22Rv1 (cell line): ENCODE results near the gene ATP2B2.

Experiments
- ZFX ChIP-seq: fragments of 450-650 bp; IDR thresholded peaks from 2 replicates; pipeline ENCODE4 v1.6.1; 2017; ENCODE audit warnings: antibody characterized with exemption, borderline replicate concordance
- TF ChIP-seq, protein P1 (sequence below): fragments of 450-650 bp; IDR thresholded peaks from 2 replicates; pipeline ENCODE4 v1.5.1; 2017; ENCODE audit warnings: mild to moderate bottlenecking

DNA sequence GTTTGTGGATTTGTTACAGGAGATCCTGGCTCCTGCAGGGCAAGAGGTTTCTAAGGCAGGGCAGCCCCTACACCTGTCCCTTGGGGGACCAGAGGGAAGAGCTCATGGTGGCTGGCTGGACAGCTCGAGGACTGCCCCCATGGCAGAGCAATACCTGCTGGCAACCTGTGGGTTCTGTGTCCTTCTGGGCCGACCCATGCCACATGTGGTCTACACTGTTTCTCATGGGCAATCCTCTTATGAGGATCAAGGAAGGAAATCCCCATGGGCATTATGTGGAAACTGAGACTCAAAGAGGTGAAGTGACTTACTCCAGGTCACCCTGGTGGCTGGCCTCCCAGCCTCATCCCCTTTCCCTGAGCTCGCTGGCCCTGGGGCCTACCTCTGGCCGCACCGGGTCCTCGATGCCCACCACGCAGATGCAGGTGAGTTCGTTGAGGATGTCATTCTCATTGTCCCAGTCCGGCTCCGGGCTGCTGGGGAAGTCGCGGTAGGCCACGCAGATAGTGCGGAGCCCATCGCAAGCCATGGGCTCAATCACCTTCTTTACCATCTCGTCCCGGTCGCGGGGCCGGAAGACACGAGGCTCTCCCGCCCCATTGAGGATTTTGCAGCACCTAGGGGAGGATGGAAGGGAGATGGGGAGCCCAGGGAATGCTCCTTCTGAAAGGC is 146.9 kb downstream of the ATP2B2 start:
- TF ChIP-seq, protein P1, sequence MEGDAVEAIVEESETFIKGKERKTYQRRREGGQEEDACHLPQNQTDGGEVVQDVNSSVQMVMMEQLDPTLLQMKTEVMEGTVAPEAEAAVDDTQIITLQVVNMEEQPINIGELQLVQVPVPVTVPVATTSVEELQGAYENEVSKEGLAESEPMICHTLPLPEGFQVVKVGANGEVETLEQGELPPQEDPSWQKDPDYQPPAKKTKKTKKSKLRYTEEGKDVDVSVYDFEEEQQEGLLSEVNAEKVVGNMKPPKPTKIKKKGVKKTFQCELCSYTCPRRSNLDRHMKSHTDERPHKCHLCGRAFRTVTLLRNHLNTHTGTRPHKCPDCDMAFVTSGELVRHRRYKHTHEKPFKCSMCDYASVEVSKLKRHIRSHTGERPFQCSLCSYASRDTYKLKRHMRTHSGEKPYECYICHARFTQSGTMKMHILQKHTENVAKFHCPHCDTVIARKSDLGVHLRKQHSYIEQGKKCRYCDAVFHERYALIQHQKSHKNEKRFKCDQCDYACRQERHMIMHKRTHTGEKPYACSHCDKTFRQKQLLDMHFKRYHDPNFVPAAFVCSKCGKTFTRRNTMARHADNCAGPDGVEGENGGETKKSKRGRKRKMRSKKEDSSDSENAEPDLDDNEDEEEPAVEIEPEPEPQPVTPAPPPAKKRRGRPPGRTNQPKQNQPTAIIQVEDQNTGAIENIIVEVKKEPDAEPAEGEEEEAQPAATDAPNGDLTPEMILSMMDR, result no peak
- no peak for TF ChIP-seq ZFX
